ENCODE results near the gene TBXA2R.
"Not testable (repeated sequence)": the region's sequence is repeated elsewhere in the genome, so short reads cannot be mapped to it uniquely, and the experiment has no call there.

Gene TBXA2R

GRCh38 chr19:3652422-3652821 is 45.7 kb upstream of the TBXA2R start:
- no peak for TF ChIP-seq CTCF (IDR thresholded peaks at IDR 0.05; ENCODE audit: unreplicated experiment in 3 of 3)
- H3K9me3 Mint-ChIP-seq: no peaks in the 10 kb centered on the region
- H3K4me1 Mint-ChIP-seq: no peaks in the 10 kb centered on the region
- H3K4me3 Mint-ChIP-seq: no peak overlapping the region
- no peak overlapping the region for H3K27ac Mint-ChIP-seq
- no peaks in the 10 kb centered on the region for H3K27me3 Mint-ChIP-seq (ENCODE audit: low read depth)
- H3K36me3 Mint-ChIP-seq (ENCODE audit: low read depth): peaks cover 15% of the 10 kb centered on the region

DNA sequence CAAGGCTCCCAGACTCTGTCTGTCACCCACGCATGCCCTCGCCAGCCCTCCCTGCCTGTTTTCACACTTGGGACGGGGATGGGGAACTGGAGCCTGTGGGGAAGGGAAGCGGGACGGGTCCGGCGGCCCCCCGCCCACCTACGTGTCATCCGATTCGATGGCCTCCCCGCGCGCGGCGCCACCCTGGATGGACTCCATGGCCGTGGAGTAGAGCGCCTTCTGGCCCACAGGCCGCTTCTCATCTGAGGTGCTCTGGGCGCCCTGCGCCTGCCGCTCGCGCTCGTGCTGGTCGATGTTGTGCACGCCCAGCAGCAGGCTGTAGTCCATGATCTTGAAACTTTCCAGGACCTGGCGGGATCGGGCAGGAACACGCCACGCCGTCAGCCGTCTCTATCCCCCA is 45.0 kb upstream of the TBXA2R start:
- Mint-ChIP-seq H3K4me3 (no peak overlapping the region), H3K27me3 (ENCODE audit: low read depth) (no peaks in the 10 kb centered on the region), H3K4me1 (no peaks in the 10 kb centered on the region), H3K9me3 (no peaks in the 10 kb centered on the region), H3K27ac (no peak overlapping the region), H3K36me3 (ENCODE audit: low read depth) (peaks cover 10% of the 10 kb centered on the region)
- TF ChIP-seq CTCF (IDR thresholded peaks at IDR 0.05; ENCODE audit: unreplicated experiment in 3 of 3): no peak

DNA sequence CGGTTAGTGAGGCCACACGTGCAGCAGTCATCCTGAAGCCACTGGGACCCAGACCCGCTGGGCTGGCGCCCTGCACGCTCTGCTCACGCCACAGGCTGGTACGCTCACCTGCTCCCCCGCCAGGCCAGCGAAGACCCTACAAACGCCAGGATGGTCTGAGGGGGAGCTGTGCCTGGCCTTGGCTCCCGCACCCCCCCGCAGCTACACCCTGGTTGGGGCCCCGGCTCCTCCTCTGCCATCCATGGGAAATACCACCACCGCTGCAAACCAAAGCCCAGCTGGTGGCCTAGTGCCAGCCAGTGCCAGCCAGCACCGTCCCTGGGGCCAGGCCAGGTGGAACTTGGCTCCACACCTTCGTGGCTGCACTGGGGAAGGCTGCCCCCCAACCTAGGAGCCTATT is 43.2 kb upstream of the TBXA2R start:
- Mint-ChIP-seq H3K27me3 (ENCODE audit: low read depth) (no peaks in the 10 kb centered on the region), H3K4me1 (no peaks in the 10 kb centered on the region), H3K36me3 (ENCODE audit: low read depth) (peaks cover 9% of the 10 kb centered on the region), H3K4me3 (no peak overlapping the region), H3K27ac (no peak overlapping the region), H3K9me3 (no peaks in the 10 kb centered on the region)
- TF ChIP-seq CTCF (IDR thresholded peaks at IDR 0.05; ENCODE audit: unreplicated experiment in 3 of 3): no peak

- no peak for TF ChIP-seq CTCF (IDR thresholded peaks at IDR 0.05; ENCODE audit: unreplicated experiment in 3 of 3)
- Mint-ChIP-seq H3K27me3 (ENCODE audit: low read depth) (no peaks in the 10 kb centered on the region), H3K27ac (no peak overlapping the region), H3K4me3 (no peak overlapping the region), H3K4me1 (no peaks in the 10 kb centered on the region), H3K36me3 (ENCODE audit: low read depth) (peaks cover 9% of the 10 kb centered on the region), H3K9me3 (no peaks in the 10 kb centered on the region)
Measured at GRCh38 chr19:3648037-3648905, 41.6 kb upstream of the TBXA2R start.

- H3K36me3 Mint-ChIP-seq (ENCODE audit: low read depth); H3K4me1 Mint-ChIP-seq; H3K27me3 Mint-ChIP-seq (ENCODE audit: low read depth); H3K9me3 Mint-ChIP-seq; H3K27ac Mint-ChIP-seq; H3K4me3 Mint-ChIP-seq: not testable (repeated sequence)
Measured at GRCh38 chr19:3647102-3647501, 40.4 kb upstream of the TBXA2R start.

DNA sequence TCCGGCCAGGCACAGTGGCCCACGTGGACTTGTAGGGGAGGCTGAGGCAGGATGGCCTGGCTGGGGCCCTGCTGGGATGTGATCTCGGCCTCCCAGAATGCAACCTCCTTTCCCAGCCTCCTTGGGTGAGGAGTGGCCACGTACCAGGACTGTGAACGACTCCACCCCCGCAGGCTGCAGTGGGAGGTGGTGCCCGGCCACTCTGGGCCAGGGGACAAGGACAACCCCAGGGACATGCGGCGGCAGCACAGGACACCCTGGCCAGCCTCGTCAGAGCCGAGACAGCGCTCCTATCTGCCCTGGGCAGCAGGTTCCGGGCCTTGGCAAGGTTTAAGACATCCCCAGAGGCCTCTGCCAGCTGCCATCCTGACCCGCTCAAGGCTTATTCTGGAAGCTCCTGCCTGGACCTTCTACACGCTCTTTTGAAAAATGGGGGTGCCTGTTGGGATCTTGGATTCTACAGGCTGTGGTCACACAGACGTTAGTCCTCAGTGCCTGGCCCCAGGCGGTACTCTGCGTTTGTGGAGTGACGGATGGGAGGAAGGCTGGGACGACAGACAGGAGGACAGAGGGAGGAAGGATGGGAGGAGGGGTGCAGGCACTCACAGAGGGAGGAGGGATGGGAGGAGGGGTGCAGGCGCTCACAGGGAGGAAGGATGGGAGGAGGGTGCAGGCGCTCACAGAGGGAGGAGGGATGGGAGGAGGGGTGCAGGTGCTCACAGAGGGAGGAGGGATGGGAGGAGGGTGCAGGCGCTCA is 39.8 kb upstream of the TBXA2R start:
- H3K4me1 Mint-ChIP-seq: no peaks in the 10 kb centered on the region
- no peak overlapping the region for H3K27ac Mint-ChIP-seq
- H3K36me3 Mint-ChIP-seq (ENCODE audit: low read depth): peaks cover 9% of the 10 kb centered on the region
- H3K4me3 Mint-ChIP-seq: no peak overlapping the region
- no peaks in the 10 kb centered on the region for H3K9me3 Mint-ChIP-seq
- TF ChIP-seq CTCF (IDR thresholded peaks at IDR 0.05; ENCODE audit: unreplicated experiment in 3 of 3): no peak
- no peaks in the 10 kb centered on the region for H3K27me3 Mint-ChIP-seq (ENCODE audit: low read depth)

Measured in nephron (organoid).